HG03565 (cell line): ENCODE results near the gene JCAD.
"Not testable (repeated sequence)": the region's sequence is repeated elsewhere in the genome, so short reads cannot be mapped to it uniquely, and the experiment has no call there.

ENCODE experiments used
- ATAC-seq: cut with Tn5 transposase; IDR thresholded peaks from one replicate; pipeline ENCODE4 v1.9.1; 2021; ENCODE audit warnings: mild to moderate bottlenecking, moderate library complexity; ENCODE audit not compliant: unreplicated experiment

The JCAD gene

DNA sequence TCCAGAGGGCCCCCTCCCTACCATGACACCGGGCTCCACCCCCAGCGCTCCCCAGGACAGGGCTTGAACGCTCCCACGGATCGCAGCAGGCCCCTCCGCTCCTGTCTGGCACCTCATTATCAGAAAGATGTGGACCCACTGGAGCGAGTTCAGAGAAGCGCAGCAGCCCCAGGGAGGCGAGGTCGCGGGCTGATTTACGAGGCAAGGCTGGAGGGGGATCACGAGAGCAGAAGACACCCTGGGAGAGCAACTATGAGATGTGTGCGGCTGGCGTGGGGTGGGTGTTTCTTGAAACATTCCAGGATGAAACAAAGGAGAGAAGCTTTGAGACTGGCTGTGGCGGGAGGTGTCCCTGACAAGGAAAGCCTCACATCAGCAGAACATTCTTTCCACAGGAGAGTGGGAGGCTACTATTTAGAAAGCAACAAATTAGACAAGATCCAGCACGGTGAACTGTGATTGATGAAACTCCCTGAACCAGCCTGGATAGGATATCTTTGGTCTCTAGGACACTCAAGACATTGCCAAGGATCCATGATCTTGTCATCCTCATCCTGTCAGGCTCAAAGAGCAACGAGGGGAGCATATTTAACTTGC, 66.0 kb downstream of the JCAD start:
- ATAC-seq: no peak

DNA sequence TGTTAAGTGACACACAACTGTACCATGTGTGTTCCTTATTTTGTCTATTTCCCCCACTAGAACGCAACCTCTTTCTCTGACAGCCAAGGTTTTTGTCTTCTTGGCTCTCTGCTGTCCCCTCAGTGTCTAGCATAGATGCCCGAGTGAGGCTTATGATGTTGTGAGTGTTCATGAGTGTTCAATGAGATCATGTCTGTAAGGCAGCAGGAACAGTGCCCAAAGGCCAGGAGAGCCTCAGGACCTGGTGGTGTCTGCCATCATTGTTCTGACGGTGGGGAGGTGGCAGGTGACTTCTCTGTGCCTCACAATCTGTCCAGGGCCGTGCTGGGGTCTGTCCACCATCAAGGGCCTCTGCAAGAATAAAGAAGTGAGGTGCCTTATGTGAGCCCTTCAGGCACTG, 66.5 kb downstream of the JCAD start:
- ATAC-seq: no peak

GRCh38 chr10:29991382-29991781, 68.0 kb downstream of the JCAD start:
- no peak for ATAC-seq

DNA sequence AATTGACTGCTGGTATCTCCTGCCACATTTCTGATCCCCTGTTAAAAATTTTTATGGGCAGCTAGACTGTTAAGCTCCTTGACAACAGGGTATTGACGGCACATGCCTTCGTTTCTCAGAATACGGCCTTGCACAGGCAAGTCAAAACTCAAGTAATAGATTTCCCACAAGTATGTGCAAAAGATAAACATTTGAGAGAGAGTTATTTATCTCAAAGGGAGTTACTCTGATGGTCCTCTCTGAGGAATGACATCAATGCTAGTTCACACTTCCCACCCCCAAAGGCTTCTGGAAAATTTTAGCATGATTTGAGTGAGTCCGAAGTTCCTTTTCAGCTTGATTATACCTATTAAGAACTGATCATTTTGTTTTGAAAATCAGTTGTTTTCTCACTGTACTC, 71.9 kb downstream of the JCAD start:
- ATAC-seq: no peak

DNA sequence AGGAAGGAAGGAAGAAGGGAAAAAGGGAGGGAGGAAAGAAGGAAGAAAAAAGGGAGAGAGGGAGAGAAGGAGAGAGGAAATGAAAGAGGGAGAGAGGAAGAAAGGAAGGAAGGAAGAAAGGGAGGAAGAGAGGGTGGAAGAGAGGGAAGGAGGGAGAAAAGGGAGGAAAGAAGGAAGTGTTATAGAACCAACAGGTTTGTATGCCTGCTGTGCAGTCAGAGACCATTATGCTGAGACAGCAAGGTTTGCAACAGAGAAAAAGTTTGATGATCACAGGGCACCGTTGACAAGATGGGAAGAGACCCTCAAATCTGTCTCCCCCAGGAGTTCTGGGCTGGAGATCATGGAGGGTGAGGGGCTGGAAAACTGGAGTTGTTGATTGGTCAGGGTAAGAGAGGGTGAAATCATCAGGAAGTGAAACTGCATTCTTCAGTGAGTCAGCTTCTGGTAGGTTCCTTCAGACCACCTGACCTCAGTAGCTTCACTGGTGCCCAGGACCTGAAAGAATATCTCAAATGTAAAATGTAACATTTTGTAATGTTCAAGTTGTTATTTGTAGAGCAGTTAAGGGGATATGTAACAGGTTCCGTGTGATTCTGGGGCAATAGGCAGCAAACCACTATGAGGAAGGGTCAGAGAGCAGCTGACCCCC, 76.3 kb downstream of the JCAD start:
- ATAC-seq: no peak

DNA sequence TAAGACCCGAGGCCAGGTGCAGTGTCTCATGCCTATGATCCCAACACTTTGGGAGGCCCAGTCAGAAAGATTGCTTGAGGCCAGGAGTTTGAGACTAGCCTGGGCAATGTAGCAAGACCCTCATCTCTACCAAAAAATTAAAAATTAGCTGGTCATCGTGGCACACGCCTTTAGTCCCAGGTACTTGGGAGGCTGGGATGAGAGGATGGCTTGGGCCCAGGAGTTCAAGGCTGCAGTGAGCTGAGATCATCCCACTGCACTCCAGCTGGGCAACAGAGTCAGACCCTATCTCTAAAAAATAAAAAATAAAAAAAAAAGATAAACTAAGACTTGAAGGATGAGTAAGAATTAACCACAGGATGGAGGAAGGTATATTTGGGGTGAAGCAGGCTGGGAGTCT, 77.9 kb downstream of the JCAD start:
- no peak for ATAC-seq

DNA sequence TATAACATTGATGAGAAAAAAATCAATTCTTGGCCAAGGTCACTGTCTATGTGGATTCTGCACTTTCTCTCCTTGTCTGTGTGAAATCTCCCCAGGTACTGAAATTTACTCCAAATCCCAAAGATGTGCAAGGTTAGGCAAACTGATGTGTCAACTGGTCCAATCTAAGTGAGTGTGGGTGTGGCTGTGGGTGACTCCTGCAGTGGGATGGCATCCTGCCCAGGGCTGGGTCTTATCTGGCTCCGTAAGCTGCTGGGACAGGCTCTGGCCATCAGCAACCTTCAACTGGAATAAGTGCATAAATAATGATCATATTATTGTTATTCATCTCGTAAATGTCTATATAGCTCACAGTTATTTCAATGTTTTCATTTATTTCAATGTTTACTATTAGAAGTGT, 79.3 kb downstream of the JCAD start:
- no peak for ATAC-seq

DNA sequence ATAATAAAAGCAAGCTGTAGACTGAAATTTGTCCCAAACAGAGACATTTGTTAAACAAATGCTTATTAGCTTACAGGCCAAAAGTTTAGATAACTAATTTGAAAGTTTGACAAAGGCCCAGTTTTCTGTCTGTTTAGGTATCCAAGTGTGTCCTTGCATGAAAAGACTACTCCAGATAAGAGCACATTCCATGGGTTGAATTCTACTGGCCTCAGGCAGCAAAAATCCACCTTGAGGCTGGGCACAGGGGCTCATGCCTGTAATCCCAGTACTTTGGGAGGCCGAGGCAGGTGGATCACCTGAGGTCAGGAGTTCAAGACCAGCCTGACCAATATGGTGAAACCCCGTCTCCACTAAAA, 80.0 kb downstream of the JCAD start:
- not testable (repeated sequence) for ATAC-seq

DNA sequence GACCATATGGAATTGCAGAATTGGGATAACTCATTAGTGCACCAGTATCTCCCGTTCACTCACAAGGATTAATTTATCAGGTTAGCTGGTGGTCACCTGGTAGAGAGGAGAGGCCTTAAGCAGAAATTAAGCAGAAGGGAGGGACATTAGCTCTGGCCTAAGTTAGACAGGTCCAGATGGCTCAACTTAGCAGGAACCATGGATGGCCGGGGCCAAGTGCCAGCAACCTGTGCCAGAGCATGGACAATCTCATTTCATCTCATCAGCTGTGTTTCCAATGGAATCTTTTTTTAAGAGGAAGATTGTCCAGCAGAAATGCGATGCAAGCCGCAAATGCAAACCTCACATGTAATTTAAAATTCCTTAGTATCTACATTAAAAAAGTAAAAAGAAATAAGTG, 82.2 kb downstream of the JCAD start:
- no peak for ATAC-seq

DNA sequence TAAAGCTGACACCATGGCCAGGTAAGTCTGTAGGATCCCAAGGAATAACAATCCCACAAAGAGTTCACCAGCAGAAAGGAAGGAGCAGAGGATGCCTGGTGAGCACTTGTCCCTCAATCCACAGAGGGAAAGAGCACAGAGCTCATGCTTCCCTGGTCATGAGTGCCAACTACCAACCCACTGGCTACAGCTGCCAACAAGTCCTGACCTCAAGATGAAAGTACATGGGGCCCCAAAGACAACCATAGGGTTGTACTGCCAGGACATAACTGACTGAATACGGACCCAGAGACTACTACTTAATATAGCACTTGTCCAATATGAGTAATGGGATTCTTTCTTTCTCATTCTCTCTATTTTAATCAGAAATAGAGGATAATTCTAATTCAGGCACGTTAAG, 83.3 kb downstream of the JCAD start:
- no peak for ATAC-seq

DNA sequence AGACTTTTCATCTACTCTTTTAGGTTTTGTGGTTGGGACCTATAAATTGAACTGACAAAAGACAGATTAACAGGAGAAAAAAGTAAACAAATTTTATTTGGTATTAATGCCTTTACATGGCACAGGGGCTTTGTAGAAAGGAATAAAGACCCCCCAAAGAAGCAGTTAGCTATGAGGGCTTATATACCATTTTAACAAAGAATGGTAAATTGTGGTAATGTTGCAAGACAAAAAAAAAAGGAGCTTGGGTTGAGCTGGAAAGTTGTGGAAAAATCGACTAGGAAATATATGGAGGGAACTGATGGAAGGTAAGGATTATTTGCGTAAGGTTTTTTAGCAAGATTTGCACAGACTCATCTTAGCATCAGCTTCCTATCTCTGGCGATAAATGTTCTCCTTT, 84.6 kb downstream of the JCAD start:
- no peak for ATAC-seq

DNA sequence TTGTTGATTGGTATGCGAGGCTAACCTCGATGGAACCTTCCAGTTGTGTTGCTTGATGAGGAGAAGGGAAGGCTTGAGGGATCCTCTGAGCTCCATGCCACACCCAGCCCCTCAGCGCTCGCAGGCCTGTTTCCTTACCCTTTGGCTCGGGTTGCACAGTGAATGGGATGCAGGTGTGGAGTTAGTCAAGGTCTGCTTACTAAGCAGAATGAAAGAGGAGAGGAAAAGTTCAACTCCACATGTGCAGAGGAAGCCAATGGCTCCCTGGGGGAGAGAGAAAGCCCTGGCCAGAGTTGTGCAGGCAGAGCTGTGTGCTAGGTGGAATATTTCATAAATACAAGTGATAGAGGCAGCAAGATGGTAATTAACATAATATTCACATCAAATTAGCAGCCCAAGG, 85.5 kb downstream of the JCAD start:
- ATAC-seq: no peak

DNA sequence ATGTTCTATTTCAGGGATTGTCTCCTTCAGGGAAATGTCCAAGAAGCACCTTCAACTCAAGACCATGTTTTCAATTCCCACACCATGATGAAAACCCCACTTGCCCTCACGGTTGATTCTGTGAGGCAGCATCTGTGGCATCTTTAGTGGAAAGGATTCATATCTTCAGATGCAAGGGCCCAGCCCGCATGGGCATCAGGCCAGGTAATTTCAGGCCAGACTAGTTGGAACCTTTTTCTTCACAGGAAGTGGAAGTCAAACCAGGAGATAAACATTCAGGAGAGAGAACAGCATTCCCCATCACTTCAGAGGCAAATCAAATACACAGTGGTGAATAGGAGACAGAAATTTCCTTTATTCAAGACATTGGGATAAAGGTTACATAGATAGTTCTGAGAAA, 88.8 kb downstream of the JCAD start:
- no peak for ATAC-seq

- ATAC-seq: no peak
Observed at GRCh38 chr10:29970012-29970396, 89.4 kb downstream of the JCAD start.

DNA sequence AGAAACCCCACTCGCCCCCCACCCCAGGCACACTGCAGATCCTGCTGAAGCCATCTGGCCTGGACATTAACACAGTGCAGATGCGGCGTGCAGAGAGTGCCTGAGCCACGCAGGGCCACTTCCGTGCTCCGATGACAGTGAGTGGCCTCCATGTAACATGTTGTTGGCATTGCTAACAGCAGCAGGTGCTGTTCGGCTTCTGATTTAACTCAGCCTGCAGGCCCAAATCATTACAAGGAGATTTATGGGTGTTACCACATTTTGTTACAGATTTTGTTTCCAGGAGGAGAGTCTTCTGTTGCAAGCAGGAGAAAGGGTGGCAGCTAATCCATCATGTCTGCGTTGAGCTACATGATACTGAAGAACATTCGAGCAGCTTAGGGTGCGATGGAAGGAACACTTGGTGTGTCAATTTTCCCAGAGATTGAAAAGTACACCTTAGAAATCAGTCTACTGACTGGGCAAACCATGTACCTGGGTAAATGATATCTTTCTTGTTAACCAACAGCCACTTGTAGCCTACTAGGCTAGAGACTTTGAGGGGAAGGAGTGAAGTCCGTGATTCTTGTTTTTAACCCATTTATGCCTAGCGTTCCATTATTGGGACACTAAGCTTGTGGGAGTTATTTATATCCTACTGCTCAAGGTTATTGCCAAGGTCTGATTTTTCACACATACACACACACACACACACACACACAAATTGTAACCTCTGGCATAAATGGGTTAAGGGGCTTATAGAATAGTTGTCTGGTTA, 90.0 kb downstream of the JCAD start:
- no peak for ATAC-seq

- no peak for ATAC-seq
Observed at GRCh38 chr10:29968585-29968984, 90.8 kb downstream of the JCAD start.

- ATAC-seq: no peak
Observed at GRCh38 chr10:29966269-29966668, 93.1 kb downstream of the JCAD start.
